Chondrocyte (in vitro differentiated cells): Measurements from ENCODE around the gene KMT2D. TPM values are rescaled to one million over a fixed set of nuclear protein-coding genes. Genes with fewer than 3 reads are reported as not detected.

ENCODE experiments used
- DNase-seq: peaks from one replicate; pipeline ENCODE4 v3.0.0; 2021; ENCODE audit warnings: mixed read lengths, low spot score
- H3K27ac Mint-ChIP-seq: one replicate; pipeline ENCODE4 v1.8.0; 2021; ENCODE audit warnings: mild to moderate bottlenecking, moderate library complexity, mixed read lengths; ENCODE audit not compliant: unreplicated experiment
- H3K27me3 Mint-ChIP-seq: 2 replicates; pipeline ENCODE4 v1.8.0; 2021; ENCODE audit warnings: low read depth, mixed read lengths
- H3K36me3 Mint-ChIP-seq: 2 replicates; pipeline ENCODE4 v1.8.0; 2021; ENCODE audit warnings: low read depth, mixed read lengths
- H3K4me1 Mint-ChIP-seq: 2 replicates; pipeline ENCODE4 v1.8.0; 2021; ENCODE audit warnings: low read depth, mild to moderate bottlenecking, mixed read lengths
- H3K4me3 Mint-ChIP-seq: one replicate; pipeline ENCODE4 v1.8.0; 2021; ENCODE audit warnings: mild to moderate bottlenecking, moderate library complexity, mixed read lengths; ENCODE audit not compliant: unreplicated experiment
- H3K9me3 Mint-ChIP-seq: 2 replicates; pipeline ENCODE4 v1.8.0; 2021; ENCODE audit warnings: low read depth, mixed read lengths
- CTCF ChIP-seq: fragments of 200-600 bp; sonication (generic); IDR thresholded peaks from 2 replicates; pipeline ENCODE4 v1.5.0; 2021; ENCODE audit warnings: antibody characterized with exemption, mild to moderate bottlenecking, moderate library complexity
- total RNA-seq: library from RNA; stranded (reverse); gene quantifications from 3 replicates; pipeline ENCODE4 v1.2.1, GENCODE V29; 2021

KMT2D gene
- total RNA-seq, 1 donor from 2014 or later: 65.4 TPM

DNA sequence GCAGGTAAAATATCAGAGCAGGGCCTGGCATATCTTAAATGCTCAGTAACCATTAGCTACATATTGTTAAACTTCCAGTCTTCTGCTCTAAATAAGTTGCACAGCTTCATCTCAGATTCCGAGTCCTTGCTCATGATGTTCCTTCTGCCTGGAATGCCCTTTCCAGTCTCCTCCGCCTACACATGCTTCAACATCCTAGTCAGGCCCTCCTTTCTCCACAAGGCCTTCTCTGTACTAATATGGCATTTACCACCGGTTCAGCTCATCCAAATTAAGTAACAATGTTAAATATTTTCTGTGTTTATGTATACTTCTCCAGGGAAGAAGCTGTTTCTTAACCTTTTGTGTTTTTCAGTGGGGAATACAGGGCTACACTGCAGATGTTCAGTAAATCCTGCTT lies 25.5 kb upstream of the KMT2D start:
- DNase-seq: no peak
- H3K27ac Mint-ChIP-seq: no peak overlapping the region
- peaks cover 19% of the 10 kb centered on the region for H3K4me1 Mint-ChIP-seq
- no peaks in the 10 kb centered on the region for H3K9me3 Mint-ChIP-seq
- H3K36me3 Mint-ChIP-seq: no peaks in the 10 kb centered on the region
- peaks cover 10% of the 10 kb centered on the region for H3K27me3 Mint-ChIP-seq
- H3K4me3 Mint-ChIP-seq: no peak overlapping the region
- TF ChIP-seq CTCF: no peak

- DNase-seq: no peak
- no peak overlapping the region for H3K27ac Mint-ChIP-seq
- no peak overlapping the region for H3K4me3 Mint-ChIP-seq
- H3K27me3 Mint-ChIP-seq: peaks cover 5% of the 10 kb centered on the region
- H3K9me3 Mint-ChIP-seq: no peaks in the 10 kb centered on the region
- peaks cover 11% of the 10 kb centered on the region for H3K4me1 Mint-ChIP-seq
- no peaks in the 10 kb centered on the region for H3K36me3 Mint-ChIP-seq
- TF ChIP-seq CTCF: no peak
Observed at GRCh38 chr12:49084438-49084837, 23.8 kb upstream of the KMT2D start.

DNA sequence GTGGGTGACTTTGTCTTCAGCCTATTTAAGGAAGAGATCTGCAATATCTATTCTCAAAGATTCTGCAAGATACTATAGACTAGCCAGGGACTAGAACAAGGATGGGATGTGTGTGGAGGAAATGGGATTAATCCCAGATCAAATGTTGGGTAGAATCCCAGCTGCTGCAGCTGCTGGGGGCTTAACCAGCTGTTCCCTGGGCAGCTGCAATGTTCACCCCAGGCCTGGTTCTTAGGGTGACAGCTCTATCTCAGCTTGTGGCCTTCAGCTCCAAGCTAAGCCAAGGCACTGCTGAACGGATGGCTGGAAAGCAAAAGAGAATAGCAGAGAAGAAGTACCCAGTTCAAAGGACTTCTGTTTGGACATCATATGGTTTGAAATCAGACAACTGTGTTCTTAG lies 19.2 kb upstream of the KMT2D start:
- H3K27me3 Mint-ChIP-seq: peaks cover 6% of the 10 kb centered on the region
- H3K27ac Mint-ChIP-seq: no peak overlapping the region

GRCh38 chr12:49070971-49071370 lies 10.4 kb upstream of the KMT2D start:
- Mint-ChIP-seq H3K4me1 (peaks cover 16% of the 10 kb centered on the region), H3K4me3 (no peak overlapping the region), H3K27me3 (no peaks in the 10 kb centered on the region), H3K9me3 (no peaks in the 10 kb centered on the region), H3K36me3 (no peaks in the 10 kb centered on the region), H3K27ac (no peak overlapping the region)
- peak; percentile 26 for DNase-seq
- TF ChIP-seq CTCF: no peak

More for the DNA sequence above, 19.2 kb upstream of the KMT2D start:
- Mint-ChIP-seq H3K4me1 (no peaks in the 10 kb centered on the region), H3K36me3 (no peaks in the 10 kb centered on the region), H3K9me3 (no peaks in the 10 kb centered on the region), H3K4me3 (no peak overlapping the region)
- no peak for TF ChIP-seq CTCF
- no peak for DNase-seq

DNA sequence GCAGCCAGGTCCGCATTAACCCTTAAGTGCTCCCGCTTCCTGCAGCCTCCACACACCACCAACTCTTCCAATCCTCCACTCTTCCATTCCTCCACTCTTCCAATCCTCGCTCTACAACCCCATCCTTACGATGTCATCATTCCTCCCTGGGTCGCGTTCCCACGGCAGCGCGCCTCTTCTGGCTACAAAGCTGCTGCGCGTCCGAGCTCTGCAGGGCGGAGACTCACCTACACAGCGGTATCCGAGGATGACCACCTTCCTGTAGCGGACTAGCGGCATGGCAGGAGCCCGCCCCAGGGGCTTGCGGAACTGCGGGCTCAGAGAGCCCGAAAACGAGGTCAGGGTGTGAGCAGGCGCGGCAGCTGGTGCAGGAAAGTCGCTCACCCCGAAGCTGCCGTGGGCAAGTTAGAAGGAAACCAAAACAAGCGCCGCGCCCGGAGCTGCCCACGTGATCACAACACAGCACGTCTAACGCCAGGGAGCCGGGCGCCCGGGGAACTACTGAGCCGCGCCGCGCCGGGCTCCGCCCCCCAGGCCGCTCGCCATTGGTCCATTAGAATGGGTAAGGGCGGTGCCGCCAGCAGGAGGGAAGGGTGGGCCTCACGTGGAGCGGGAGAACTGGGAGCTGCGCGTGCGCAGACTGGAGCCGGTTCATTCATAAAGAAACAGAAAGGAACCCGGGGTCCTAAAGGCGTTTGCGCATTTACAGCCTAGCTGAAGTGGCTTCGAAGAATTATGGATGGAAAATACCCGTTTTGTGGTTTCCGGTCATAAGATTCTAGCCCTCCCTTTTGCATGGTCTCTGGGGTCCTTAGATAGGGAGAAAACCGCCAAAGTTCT lies 9.1 kb upstream of the KMT2D start, which contains the start of gene RHEBL1:
Gene RHEBL1, minus strand, starts transcription at position 473 of the 840 bp plus-strand sequence. Its CDS starts 194 bp downstream, at position 279.
- Mint-ChIP-seq H3K27ac (peak within 1 kb of the TSS; percentile 95), H3K4me1 (peaks cover 16% of the 10 kb centered on the region), H3K27me3 (no peaks in the 10 kb centered on the region), H3K9me3 (no peaks in the 10 kb centered on the region), H3K36me3 (no peaks in the 10 kb centered on the region), H3K4me3 (peak within 1 kb of the TSS; percentile 98)
- peak; percentile 98 for DNase-seq
- TF ChIP-seq CTCF: peak; percentile 46
